Natural killer cell (primary cell): Measurements from ENCODE around the gene POU6F2. TPM values are rescaled to one million over a fixed set of nuclear protein-coding genes. Genes with fewer than 3 reads are reported as not detected.

Source experiments
- ATAC-seq, 3 donors: fragments of 150-1000 bp in 2 of 3; fragments of 200-7000 bp in 1 of 3; cut with Tn5 transposase; 1 replicate in 1 of 3; 2 replicates in 2 of 3; pipeline ENCODE4 v1.10.0; 2021; ENCODE audit warnings: mild to moderate bottlenecking in 2 of 3, moderate library complexity in 2 of 3
- DNase-seq, 2 donors: peaks; one replicate each; pipeline versions ENCODE4 v3.0.0 to v3.0.0-alpha.2; 2013 to 2021; ENCODE audit warnings: mixed read lengths in 1 of 2
- H3K27ac ChIP-seq: one replicate; pipeline ENCODE4 v1.5.1; 2013; ENCODE audit warnings: mild to moderate bottlenecking, low read length
- H3K27me3 ChIP-seq: one replicate; pipeline ENCODE4 v1.6.1; 2013; ENCODE audit warnings: low read length; ENCODE audit not compliant: control insufficient read depth, insufficient read depth
- H3K36me3 ChIP-seq: one replicate; pipeline ENCODE4 v1.6.1; 2013; ENCODE audit warnings: low read length; ENCODE audit not compliant: control insufficient read depth, insufficient read depth
- H3K4me1 ChIP-seq: one replicate; pipeline ENCODE4 v1.6.1; 2013; ENCODE audit warnings: low read length; ENCODE audit not compliant: control insufficient read depth, insufficient read depth
- H3K4me3 ChIP-seq: one replicate; pipeline ENCODE4 v1.5.1; 2013; ENCODE audit warnings: low read length
- H3K9me3 ChIP-seq: one replicate; pipeline ENCODE4 v1.6.1; 2013; ENCODE audit warnings: low read length; ENCODE audit not compliant: control insufficient read depth, insufficient read depth
- H3K27ac Mint-ChIP-seq, 2 donors: one replicate each; pipeline ENCODE4 v1.8.0; 2022; ENCODE audit warnings: mild to moderate bottlenecking in 2 of 2, mixed read lengths in 2 of 2, moderate library complexity in 1 of 2
- H3K27me3 Mint-ChIP-seq, 2 donors: one replicate each; pipeline ENCODE4 v1.8.0; 2022; ENCODE audit warnings: low read depth in 2 of 2, mixed read lengths in 2 of 2
- H3K36me3 Mint-ChIP-seq: one replicate; pipeline ENCODE4 v1.8.0; 2022; ENCODE audit warnings: mixed read lengths
- H3K4me1 Mint-ChIP-seq, 2 donors: one replicate each; pipeline ENCODE4 v1.8.0; 2022; ENCODE audit warnings: mixed read lengths in 2 of 2
- H3K4me3 Mint-ChIP-seq: one replicate; pipeline ENCODE4 v1.8.0; 2022; ENCODE audit warnings: mild to moderate bottlenecking, moderate library complexity, mixed read lengths
- H3K9me3 Mint-ChIP-seq, 2 donors: one replicate each; pipeline ENCODE4 v1.8.0; 2022; ENCODE audit warnings: mixed read lengths in 2 of 2
- CTCF ChIP-seq: fragments of 200-600 bp; IDR thresholded peaks from one replicate; pipeline ENCODE4 v1.8.0; 2022; ENCODE audit warnings: antibody characterized with exemption
- WGBS: methylation state at CpG from one replicate; pipeline ENCODE4 v1.1.7; 2013; ENCODE audit warnings: missing lambda C conversion rate; ENCODE audit not compliant: insufficient coverage; 5-methylcytosine and 5-hydroxymethylcytosine counted together
- intact Hi-C: fragments of 100-400 bp; cut with micrococcal nuclease; formaldehyde crosslinking; loops from one replicate; pipeline ENCODE4 v1.14.2; 2022
- total RNA-seq, 4 donors: library from RNA; stranded (reverse); fragments of 120-200 nt in 1 of 4; gene quantifications; one replicate each; pipeline versions ENCODE4 v1.2.3 to v1.2.4, GENCODE V29; 2013 to 2022

Gene POU6F2
- total RNA-seq, 3 donors from 2014 or later (not counting 1 experiment from before 2014, with no cell fraction given), result 0.28 to 0.29 TPM; not detected in 1

GRCh38 chr7:39158367-39158766 lies 180.7 kb downstream of the POU6F2 start:
- Mint-ChIP-seq H3K9me3 (no peaks in the 10 kb centered on the region), H3K27ac (no peak overlapping the region), H3K4me1 (no peaks in the 10 kb centered on the region), H3K4me3 (no peak overlapping the region), H3K36me3 (no peaks in the 10 kb centered on the region), H3K27me3 (peaks cover 6 to 15% of the 10 kb centered on the region in 2 donors)
- ATAC-seq, result no peak
- intact Hi-C loops, result no loop called here
- no peaks in the 10 kb centered on the region for H3K36me3 ChIP-seq
- no peak for TF ChIP-seq CTCF
- no peaks in the 10 kb centered on the region for H3K27me3 ChIP-seq
- H3K4me1 ChIP-seq, result no peaks in the 10 kb centered on the region
- WGBS, result 85% methylated on average over 3 of the region's 3 CpGs
- H3K4me3 ChIP-seq, result no peak overlapping the region
- H3K27ac ChIP-seq, result no peak overlapping the region
- no peaks in the 10 kb centered on the region for H3K9me3 ChIP-seq
- DNase-seq, result no peak

- no peaks in the 10 kb centered on the region for H3K9me3 ChIP-seq
- WGBS, result 67% methylated on average over 1 of the region's 2 CpGs
- no peak overlapping the region for H3K27ac ChIP-seq
- H3K27me3 ChIP-seq, result no peaks in the 10 kb centered on the region
- no peaks in the 10 kb centered on the region for H3K9me3 Mint-ChIP-seq
- H3K27ac Mint-ChIP-seq, result no peak overlapping the region
- ATAC-seq (no peak), DNase-seq (no peak)
- no peaks in the 10 kb centered on the region for H3K36me3 ChIP-seq
- TF ChIP-seq CTCF, result no peak
- H3K4me1 ChIP-seq, result no peaks in the 10 kb centered on the region
- no peak overlapping the region for H3K4me3 Mint-ChIP-seq
- intact Hi-C loops, result no loop called here
- no peaks in the 10 kb centered on the region for H3K36me3 Mint-ChIP-seq
- peaks cover 6 to 11% of the 10 kb centered on the region in 2 donors for H3K27me3 Mint-ChIP-seq
- no peak overlapping the region for H3K4me3 ChIP-seq
- no peaks in the 10 kb centered on the region for H3K4me1 Mint-ChIP-seq
Measured at GRCh38 chr7:39161903-39162302, 184.2 kb downstream of the POU6F2 start.

GRCh38 chr7:39164887-39165286 lies 187.2 kb downstream of the POU6F2 start:
- no peaks in the 10 kb centered on the region for H3K4me1 Mint-ChIP-seq
- ATAC-seq (no peak), DNase-seq (no peak)
- Histone ChIP-seq H3K27ac (no peak overlapping the region), H3K4me3 (no peak overlapping the region), H3K27me3 (no peaks in the 10 kb centered on the region), H3K9me3 (no peaks in the 10 kb centered on the region), H3K36me3 (no peaks in the 10 kb centered on the region), H3K4me1 (no peaks in the 10 kb centered on the region)
- no peak overlapping the region for H3K4me3 Mint-ChIP-seq
- no peak for TF ChIP-seq CTCF
- intact Hi-C loops, result no loop called here
- H3K9me3 Mint-ChIP-seq, result no peaks in the 10 kb centered on the region
- peaks cover 2 to 6% of the 10 kb centered on the region in 2 donors for H3K27me3 Mint-ChIP-seq
- H3K27ac Mint-ChIP-seq, result no peak overlapping the region
- no peaks in the 10 kb centered on the region for H3K36me3 Mint-ChIP-seq
- 86% methylated on average over 4 of the region's 4 CpGs for WGBS

GRCh38 chr7:39168403-39169098 lies 190.8 kb downstream of the POU6F2 start:
- Histone ChIP-seq H3K4me1 (no peaks in the 10 kb centered on the region), H3K27ac (no peak overlapping the region), H3K36me3 (no peaks in the 10 kb centered on the region), H3K9me3 (no peaks in the 10 kb centered on the region), H3K4me3 (no peak overlapping the region), H3K27me3 (no peaks in the 10 kb centered on the region)
- no peak for TF ChIP-seq CTCF
- 88% methylated on average over 7 of the region's 8 CpGs for WGBS
- peaks cover 0 to 6% of the 10 kb centered on the region in 2 donors for H3K27me3 Mint-ChIP-seq
- no peak overlapping the region for H3K4me3 Mint-ChIP-seq
- ATAC-seq (no peak), DNase-seq (no peak)
- no peaks in the 10 kb centered on the region for H3K4me1 Mint-ChIP-seq
- no peak overlapping the region for H3K27ac Mint-ChIP-seq
- intact Hi-C loops, result no loop called here
- H3K9me3 Mint-ChIP-seq, result no peaks in the 10 kb centered on the region
- no peaks in the 10 kb centered on the region for H3K36me3 Mint-ChIP-seq
